ENCODE measurements around the gene CDCA5.

- TF ChIP-seq SUZ12 (IDR thresholded peaks at IDR 0.05; ENCODE audit: extremely low read depth, insufficient read depth, insufficient read length) = no peak
- no peak for TF ChIP-seq ZNF274 (IDR thresholded peaks at IDR 0.05; ENCODE audit: low read depth, low read length)
Measured at GRCh38 chr11:65056999-65057398, 26.8 kb downstream of the CDCA5 start.

Data from NT2/D1 (cell line).